DMS53 treated with DMSO at 0.1 percent for 48 hours (cell line): ENCODE data around the gene CTSG.
"Not testable (repeated sequence)": the region's sequence is repeated elsewhere in the genome, so short reads cannot be mapped to it uniquely, and the experiment has no call there.

Experiments
- DNase-seq: peaks from one replicate; lab custom pipeline; 2025; ENCODE audit not compliant: unreplicated experiment; lab: John Stamatoyannopoulos, UW

Gene CTSG

GRCh38 chr14:24576182-24576581, at the start of gene CTSG:
Gene CTSG (minus strand): TSS chr14:24576250. CDS start chr14:24576223, 27 bp downstream.
- DNase-seq, result no peak

GRCh38 chr14:24613747-24614146, 37.7 kb upstream of the CTSG start:
- DNase-seq, result no peak

DNA sequence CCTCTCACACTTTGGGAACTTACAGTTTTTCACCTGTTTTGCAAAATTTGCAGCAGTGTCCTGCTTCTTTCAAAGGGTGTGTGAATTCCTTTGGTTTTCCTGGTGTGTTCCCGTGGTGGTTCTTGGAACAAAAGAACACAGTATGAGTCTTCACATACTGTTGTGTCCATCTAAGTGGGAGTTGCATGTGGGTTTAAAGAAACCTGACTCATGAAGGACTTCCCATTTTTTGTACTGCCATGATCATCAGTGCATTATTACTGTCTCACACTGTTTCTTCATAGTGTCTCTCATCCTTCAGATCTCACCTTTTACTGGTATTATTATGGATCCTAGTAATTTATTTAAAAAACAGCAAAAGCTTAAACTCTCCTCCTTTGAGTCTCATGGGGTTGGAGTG, 37.2 kb upstream of the CTSG start:
- no peak for DNase-seq

DNA sequence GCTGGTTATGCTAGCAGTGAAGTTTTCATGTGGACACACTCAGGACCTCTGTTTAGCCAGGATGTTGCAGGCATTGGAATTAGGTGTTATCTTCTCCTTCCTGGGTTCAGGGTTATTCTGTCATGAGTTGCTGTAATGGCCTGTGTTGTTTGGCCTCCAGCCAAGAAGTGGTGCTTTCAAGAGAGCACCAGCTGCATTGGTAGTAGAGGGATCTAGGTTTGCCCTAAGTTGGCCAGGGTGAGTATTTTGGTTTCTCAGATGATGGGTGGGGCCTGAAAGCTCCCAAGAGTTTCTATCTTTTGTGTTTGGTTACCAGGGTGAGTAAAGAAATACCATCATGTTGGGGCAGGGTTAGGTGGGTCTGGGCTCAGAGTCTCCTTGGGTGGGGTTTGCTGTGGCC, 36.1 kb upstream of the CTSG start:
- DNase-seq, result no peak

DNA sequence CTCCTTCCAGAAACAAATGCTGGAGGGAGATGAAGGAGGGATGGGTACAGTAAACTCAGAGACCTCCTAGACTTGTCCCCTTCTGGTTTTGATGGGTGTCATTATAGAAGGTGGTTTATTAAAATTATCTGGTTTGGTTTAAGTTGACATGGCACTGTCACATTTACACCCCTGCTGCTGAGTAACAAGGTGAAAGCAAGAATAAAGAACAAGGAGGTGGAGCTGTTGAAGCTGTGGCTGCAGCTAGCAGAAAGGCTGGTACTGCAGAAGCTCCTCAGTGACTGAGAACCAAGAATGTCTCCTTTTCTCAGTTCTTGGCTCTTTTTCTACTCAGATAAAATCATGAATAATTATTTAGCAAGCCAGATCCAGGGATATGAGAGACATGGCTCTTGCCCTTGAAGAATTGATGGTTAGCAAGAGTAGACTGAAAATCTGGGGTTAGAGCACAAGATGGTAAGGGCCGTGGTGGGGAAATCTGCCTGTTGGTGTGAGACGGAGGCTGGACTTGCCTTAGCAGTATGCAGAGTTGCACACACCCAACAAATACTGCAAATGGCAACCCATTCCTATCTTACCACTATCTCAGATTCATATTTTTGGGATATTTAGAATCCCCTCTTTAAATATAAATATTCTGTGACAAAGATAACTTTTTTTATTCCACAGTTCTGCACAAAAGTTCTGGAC, 33.8 kb upstream of the CTSG start, which contains the start of gene GZMH:
Gene GZMH (minus strand): TSS at position 31 of the 690 bp plus-strand sequence. CDS start 72 bp downstream, outside the sequence.
- no peak for DNase-seq

- no peak for DNase-seq
Observed at GRCh38 chr14:24607635-24608514, 31.8 kb upstream of the CTSG start.

DNA sequence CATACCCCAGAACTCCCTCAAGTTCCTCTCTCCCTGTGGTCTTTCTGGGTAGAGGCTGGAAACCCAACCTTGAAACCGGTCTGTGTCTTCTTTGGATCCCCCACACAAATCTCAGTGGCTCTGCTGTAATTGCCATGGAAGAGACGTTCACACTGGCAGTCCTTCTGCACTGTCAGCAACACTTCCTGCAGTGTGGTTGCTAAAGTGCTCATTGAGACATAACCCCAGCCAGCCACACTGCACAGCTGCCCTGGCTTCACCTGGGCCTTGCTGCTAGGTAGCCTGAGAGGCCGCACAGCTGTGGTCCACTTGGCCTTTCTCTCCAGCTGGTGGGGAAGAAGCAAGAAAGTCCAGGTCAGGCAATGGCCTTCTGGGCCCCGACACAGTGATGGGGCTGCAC, 31.0 kb upstream of the CTSG start:
- no peak for DNase-seq

DNA sequence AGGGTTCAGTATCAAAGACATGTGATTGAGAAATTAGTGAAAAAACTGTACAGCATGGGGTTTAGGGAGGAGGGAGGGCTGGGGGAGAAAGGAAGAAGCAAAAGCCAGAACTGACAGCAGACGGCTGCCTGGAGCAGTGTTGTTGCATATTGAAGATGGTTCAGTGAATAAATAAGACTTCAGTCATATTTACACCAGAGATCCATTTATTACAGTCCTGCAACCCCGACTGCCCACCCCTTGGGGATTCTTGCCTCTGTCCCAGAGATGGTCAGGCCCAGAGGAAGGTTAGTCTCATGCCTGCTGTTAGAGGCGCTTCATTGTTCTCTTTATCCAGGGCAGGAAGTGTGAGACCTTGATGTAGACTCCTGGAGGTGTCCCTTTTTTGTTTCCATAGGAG, 30.2 kb upstream of the CTSG start:
- DNase-seq, result no peak

DNA sequence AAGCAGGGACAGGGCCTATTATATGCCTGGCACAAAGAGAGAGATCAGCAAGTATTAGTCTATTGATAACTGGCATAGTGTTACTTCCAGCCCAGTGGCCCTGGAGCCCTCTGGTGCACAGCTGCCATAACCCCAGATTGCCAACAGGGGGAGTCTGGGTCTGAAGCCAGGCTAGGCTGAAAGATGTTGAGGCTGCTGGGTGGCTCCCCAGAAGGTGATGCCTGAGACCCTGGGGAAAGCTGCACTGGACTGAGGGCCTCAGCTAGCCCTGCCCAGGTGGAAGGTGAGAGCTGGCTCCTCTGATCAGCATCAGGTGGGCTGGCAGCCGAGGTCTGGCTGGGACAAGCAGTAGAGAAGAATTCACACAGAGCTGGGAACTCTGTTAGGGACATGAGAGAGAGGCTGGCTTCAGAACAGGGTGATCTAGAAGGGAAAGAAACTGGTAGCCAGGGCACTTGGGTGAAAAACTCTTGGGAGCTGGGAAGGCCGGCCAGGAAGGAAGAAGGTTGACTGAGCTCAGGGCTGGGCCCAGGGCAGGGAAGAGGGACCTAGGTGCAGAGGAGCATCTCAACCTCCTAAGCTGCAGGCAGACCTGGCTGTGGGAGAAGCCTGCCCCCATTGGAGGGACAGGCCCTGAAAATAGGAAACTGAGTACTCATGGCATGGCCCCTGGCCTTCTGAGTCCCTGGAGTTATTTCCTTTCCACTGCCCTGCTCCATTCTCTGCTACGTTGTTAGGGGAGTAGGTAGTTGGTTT, 29.6 kb upstream of the CTSG start:
- DNase-seq, result no peak

GRCh38 chr14:24597403-24597802, 21.4 kb upstream of the CTSG start:
- DNase-seq, result no peak

- no peak for DNase-seq
Observed at GRCh38 chr14:24595073-24595808, 19.2 kb upstream of the CTSG start.

- not testable (repeated sequence) for DNase-seq
Observed at GRCh38 chr14:24591004-24591403, 15.0 kb upstream of the CTSG start.

DNA sequence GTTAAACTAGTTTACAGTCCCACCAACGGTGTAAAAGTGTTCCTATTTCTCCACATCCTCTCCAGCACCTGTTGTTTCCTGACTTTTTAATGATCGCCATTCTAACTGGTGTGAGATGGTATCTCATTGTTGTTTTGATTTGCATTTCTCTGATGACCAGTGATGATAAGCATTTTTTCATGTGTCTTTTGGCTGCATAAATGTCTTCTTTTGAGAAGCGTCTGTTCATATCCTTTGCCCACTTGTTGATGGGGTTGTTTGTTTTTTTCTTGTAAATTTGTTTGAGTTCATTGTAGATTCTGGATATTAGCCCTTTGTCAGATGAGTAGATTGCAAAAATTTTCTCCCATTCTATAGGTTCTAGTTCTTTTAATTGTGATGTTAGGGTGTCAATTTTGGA, 8.4 kb upstream of the CTSG start:
- not testable (repeated sequence) for DNase-seq

DNA sequence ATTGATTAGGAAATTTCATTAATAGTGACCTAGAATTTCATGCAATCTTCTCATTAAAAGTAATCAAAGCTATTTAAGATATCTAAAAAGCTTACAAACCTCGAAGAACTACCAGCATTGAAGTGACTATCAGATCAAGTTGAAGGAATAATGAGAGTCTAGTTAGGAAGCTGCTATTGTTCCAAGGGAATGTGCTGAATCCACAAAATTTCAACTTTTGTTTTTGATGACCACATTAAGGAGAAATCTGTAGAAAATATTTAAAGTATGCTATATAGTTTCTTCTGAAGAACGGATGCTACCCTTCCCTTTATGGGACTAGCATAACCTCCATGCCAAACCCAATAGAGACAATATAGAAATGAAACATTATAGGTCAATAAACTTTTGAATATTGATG, 2.5 kb upstream of the CTSG start:
- no peak for DNase-seq

DNA sequence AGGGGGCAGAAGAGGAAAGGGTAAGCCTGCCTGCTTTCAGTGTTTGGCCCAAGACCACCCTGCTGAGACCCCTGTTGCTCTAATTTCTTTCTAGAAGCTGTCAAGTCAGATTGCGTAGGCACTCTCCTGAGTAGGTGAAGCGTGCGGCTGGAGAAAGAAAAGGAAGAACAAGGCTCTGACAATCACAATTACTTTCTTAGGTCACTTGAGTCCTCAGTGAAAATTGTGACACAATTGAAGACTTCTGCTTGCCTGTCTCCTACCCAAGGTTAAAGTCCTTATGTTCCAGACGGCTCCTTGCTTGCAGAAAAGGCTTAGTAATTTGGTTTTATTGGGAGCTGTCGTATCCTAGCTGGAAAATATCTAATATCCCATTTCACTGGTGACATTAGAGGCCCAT, 721 bp upstream of the CTSG start:
- DNase-seq, result no peak

DNA sequence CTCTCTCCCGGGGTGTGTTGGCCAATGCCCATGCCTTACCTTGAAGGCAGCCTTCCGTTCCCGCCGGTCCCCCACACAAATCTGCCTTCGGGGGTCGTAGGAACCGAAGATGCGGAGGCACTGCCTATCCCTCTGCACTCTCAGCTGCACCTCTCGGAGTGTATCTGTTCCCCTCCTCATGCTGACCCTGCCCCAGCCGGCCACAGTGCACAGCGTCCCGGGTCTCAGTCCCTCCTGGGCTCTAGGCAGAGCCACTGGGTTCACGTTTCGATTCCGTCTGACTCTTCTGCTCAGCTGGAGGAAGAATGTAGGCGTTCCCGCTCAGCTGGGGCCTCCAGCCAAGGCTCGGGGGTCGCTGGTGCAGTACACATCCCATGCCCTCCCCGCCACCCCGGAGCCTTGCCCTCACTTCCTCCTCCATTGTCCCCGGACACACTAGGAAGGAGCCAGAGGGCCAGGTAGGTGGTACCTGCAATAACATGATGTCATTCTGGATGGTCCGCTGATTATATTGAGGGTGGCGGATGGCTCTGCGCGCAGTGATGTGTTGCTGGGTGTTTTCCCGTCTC, 1.8 kb downstream of the CTSG start:
- no peak for DNase-seq

- no peak for DNase-seq
Observed at GRCh38 chr14:24566318-24566717, 9.7 kb downstream of the CTSG start.

GRCh38 chr14:24565766-24566165, 10.3 kb downstream of the CTSG start:
- DNase-seq, result no peak

DNA sequence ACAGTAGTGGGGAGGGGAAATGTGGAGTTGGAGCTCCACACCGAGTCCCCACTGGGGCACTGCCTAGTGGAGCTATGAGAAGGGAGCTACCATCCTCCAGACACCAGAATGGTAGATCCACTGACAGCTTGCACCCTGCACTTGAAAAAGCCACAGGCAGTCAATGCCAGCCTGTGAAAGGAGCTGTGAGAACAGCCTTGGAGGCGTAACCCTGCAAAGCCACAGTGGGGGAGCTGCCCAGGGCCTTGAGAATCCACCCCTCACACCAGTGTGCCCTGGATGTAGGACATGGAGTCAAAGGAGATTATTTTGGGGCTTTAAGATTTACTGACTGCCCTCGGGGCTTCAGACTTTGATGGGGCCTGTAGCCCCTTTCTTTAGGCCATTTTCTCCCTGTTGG, 12.5 kb downstream of the CTSG start:
- DNase-seq, result no peak

DNA sequence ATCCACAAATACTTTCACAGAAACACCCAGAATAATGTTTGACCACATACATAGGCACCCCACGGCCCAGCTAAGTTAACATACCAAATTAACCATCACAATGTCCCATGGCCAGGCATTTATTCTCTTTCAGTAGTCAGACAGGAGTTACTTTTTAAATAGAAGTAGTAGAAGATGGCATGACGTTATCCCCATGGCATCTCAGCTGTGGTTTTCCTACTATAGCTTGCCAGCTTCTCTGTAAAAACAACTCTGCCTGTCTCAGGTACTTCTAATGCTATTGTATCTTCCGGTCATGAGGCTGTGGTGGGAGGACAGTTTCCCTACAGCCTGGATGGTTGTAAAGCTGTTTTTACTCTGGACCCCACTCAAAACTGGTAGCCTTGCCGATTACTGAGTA, 19.3 kb downstream of the CTSG start:
- DNase-seq, result no peak

GRCh38 chr14:24549064-24549463, 27.0 kb downstream of the CTSG start:
- DNase-seq, result not testable (repeated sequence)
